Thyroid gland (tissue), 4 donors: ENCODE measurements around the gene MACROD1.

ENCODE experiments used
- CTCF ChIP-seq, 6 experiments: fragments of 200-600 bp in 3 of 6; fragments of 450-650 bp in 3 of 6; sonication (generic) in 3 of 6; IDR thresholded peaks; one replicate each; pipeline ENCODE4 v1.5.1; 2016 to 2019; ENCODE audit warnings: antibody characterized with exemption in 6 of 6, mild to moderate bottlenecking in 2 of 6, inconsistent platforms in 1 of 6, moderate library complexity in 1 of 6
- POLR2A ChIP-seq, 2 donors: fragments of 450-650 bp; IDR thresholded peaks; one replicate each; pipeline ENCODE4 v1.6.1; 2017; ENCODE audit warnings: antibody characterized with exemption in 2 of 2, mild to moderate bottlenecking in 2 of 2, moderate library complexity in 1 of 2

DNA sequence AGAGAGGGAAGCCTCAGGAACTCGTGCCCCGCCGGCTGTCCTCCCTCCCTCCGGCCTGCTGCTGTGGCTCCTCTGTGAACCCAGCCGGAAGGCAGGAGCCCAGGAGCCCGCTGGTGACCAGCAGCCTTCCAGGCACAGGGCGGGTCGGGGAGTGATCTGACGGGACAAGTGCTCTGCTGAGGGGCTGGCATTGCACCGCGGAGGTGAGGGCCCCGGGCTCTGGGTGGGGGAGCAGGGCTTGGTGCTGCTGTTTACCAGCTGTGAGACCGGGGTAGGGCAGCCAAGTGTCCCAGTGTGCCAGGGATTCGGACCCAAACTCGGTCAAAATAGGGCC, 76.9 kb downstream of the MACROD1 start:
- no peak for TF ChIP-seq CTCF (IDR thresholded peaks at IDR 0.05)
- TF ChIP-seq POLR2A (IDR thresholded peaks at IDR 0.05), result no peak
